Measurements from ENCODE around the gene CPE.

- no peak for TF ChIP-seq CTCF (IDR thresholded peaks at IDR 0.05)
- TF ChIP-seq POLR2AphosphoS5 (IDR thresholded peaks at IDR 0.05), result no peak
Observed at GRCh38 chr4:165518686-165519085, 139.9 kb downstream of the CPE start.
